Measurements from ENCODE around the gene EEFSEC. TPM values are rescaled to one million over a fixed set of nuclear protein-coding genes. Genes with fewer than 3 reads are reported as not detected.
A peak's percentile ranks its signal among the peaks of the same experiment; 100 is the strongest.

EEFSEC gene
- total RNA-seq, 1 experiment from 2014 or later: 15.4 TPM

- ChIA-PET CTCF (no interaction called here), POLR2A (no interaction called here)
- DNase-seq (ENCODE audit: low read depth, low spot score) (no peak), ATAC-seq (no peak)
- Histone ChIP-seq H3K4me1 (ENCODE audit: control insufficient read depth, insufficient read depth, low read length) (no peaks in the 10 kb centered on the region), H3K9me3 (ENCODE audit: control insufficient read depth, insufficient read depth, low read depth, low read length) (no peaks in the 10 kb centered on the region), H3K27ac (ENCODE audit: low read length) (peak overlapping the region; percentile 44; the same call in 1 of the 2 replicates), H3K27me3 (ENCODE audit: control insufficient read depth, insufficient read depth, low read length) (no peaks in the 10 kb centered on the region), H3K36me3 (ENCODE audit: control insufficient read depth, insufficient read depth, low read length) (no peaks in the 10 kb centered on the region), H3K4me3 (ENCODE audit: low read depth in 2 of 2, low read length in 2 of 2) (no peak overlapping the region)
- intact Hi-C loops (cut with micrococcal nuclease; ENCODE audit: unreplicated experiment): no loop called here
- no TSS peak for BruUV-seq (replicated peaks)
- TF ChIP-seq SIN3A (IDR thresholded peaks at IDR 0.05; ENCODE audit: borderline replicate concordance, insufficient read depth, low read depth, low read length): no peak
- no peak for TF ChIP-seq CTCF (IDR thresholded peaks at IDR 0.05)
- no peak for TF ChIP-seq TCF7L2 (IDR thresholded peaks at IDR 0.05; ENCODE audit: low read depth, low read length)
- no peak for TF ChIP-seq REST (IDR thresholded peaks at IDR 0.05; ENCODE audit: insufficient read depth in 1 of 2, low read depth in 2 of 2, low read length in 1 of 2)
- TF ChIP-seq POLR2AphosphoS5 (IDR thresholded peaks at IDR 0.05; ENCODE audit: low read depth, low read length): no peak
- in situ Hi-C loops (cut with HindIII; ENCODE audit: low pct_unique_long_range_greater_than_20kb, low sequenced_read_pairs): no loop called here
Measured at GRCh38 chr3:128307781-128308469, 154.6 kb downstream of the EEFSEC start.

DNA sequence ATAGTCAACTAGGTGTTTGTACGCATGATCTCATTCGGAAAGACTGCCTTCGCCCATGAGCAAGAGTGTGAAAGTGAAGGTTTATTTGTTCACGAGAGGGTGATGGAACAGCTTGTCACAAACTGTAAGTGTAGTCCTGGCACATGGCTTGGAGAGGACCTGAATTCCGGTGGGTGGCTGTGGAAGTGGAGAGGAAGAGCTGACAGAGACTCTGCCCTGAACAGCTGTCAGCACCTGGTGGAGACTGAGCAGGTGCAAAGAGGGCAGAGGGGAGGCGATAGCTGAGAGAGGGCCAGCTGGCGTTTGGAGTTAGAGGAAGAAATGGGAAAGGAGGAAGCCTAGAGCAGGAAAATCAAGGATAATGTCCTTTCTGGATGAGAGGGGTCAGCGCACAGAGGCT, 155.7 kb downstream of the EEFSEC start:
- Histone ChIP-seq H3K36me3 (ENCODE audit: control insufficient read depth, insufficient read depth, low read length) (no peaks in the 10 kb centered on the region), H3K4me1 (ENCODE audit: control insufficient read depth, insufficient read depth, low read length) (no peaks in the 10 kb centered on the region), H3K27me3 (ENCODE audit: control insufficient read depth, insufficient read depth, low read length) (no peaks in the 10 kb centered on the region), H3K9me3 (ENCODE audit: control insufficient read depth, insufficient read depth, low read depth, low read length) (no peaks in the 10 kb centered on the region), H3K4me3 (ENCODE audit: low read depth in 2 of 2, low read length in 2 of 2) (no peak overlapping the region), H3K27ac (ENCODE audit: low read length) (no peak overlapping the region; the same call in 1 of the 2 replicates)
- intact Hi-C loops (cut with micrococcal nuclease; ENCODE audit: unreplicated experiment) (no loop called here), in situ Hi-C loops (cut with HindIII; ENCODE audit: low pct_unique_long_range_greater_than_20kb, low sequenced_read_pairs) (no loop called here)
- ChIA-PET CTCF (no interaction called here), POLR2A (no interaction called here)
- BruUV-seq (replicated peaks): no TSS peak
- ATAC-seq (no peak), DNase-seq (ENCODE audit: low read depth, low spot score) (no peak)
- TF ChIP-seq CTCF (IDR thresholded peaks at IDR 0.05) (no peak), TCF7L2 (IDR thresholded peaks at IDR 0.05; ENCODE audit: low read depth, low read length) (no peak), SIN3A (IDR thresholded peaks at IDR 0.05; ENCODE audit: borderline replicate concordance, insufficient read depth, low read depth, low read length) (no peak), POLR2AphosphoS5 (IDR thresholded peaks at IDR 0.05; ENCODE audit: low read depth, low read length) (no peak), REST (IDR thresholded peaks at IDR 0.05; ENCODE audit: insufficient read depth in 1 of 2, low read depth in 2 of 2, low read length in 1 of 2) (no peak)

All from Panc1 (cell line).